ENCODE results near the gene POU2F2.

DNA sequence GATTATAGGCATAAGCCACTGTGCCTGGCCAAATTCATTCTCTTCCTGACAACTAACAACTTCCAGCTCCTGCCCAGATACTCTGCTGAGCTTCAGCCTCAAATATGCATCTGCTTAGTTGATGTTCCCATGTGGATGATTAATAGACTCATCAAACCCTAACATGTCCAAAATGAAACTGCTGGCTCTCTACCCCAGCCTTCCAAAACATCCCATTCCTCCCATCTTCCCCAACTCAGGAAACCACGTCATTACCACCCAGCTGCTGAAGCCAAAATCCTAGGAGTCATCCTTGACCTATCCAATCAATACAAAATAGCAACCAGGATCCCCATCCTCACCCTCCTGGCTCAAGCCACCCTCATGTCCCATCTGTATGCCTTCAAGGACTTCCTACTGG, 20.9 kb downstream of the POU2F2 start:
- TF ChIP-seq, protein P1, sequence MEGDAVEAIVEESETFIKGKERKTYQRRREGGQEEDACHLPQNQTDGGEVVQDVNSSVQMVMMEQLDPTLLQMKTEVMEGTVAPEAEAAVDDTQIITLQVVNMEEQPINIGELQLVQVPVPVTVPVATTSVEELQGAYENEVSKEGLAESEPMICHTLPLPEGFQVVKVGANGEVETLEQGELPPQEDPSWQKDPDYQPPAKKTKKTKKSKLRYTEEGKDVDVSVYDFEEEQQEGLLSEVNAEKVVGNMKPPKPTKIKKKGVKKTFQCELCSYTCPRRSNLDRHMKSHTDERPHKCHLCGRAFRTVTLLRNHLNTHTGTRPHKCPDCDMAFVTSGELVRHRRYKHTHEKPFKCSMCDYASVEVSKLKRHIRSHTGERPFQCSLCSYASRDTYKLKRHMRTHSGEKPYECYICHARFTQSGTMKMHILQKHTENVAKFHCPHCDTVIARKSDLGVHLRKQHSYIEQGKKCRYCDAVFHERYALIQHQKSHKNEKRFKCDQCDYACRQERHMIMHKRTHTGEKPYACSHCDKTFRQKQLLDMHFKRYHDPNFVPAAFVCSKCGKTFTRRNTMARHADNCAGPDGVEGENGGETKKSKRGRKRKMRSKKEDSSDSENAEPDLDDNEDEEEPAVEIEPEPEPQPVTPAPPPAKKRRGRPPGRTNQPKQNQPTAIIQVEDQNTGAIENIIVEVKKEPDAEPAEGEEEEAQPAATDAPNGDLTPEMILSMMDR (IDR thresholded peaks at IDR 0.05) = no peak
- TF ChIP-seq POLR2A (IDR thresholded peaks at IDR 0.05) (no peak), EP300 (IDR thresholded peaks at IDR 0.05) (no peak)

Measured in stomach (tissue), 4 donors.